Sigmoid colon (tissue), 7 donors: ENCODE results near the gene HOXD12. TPM values are rescaled to one million over a fixed set of nuclear protein-coding genes. Genes with fewer than 3 reads are reported as not detected.

ENCODE experiments used
- DNase-seq: peaks from one replicate; pipeline ENCODE4 v3.0.0-alpha.2; 2019
- H3K27ac ChIP-seq, 4 donors: fragments of 200-600 bp; sonication (generic); one replicate each; pipeline ENCODE4 v1.5.1; 2016 to 2019; ENCODE audit warnings: mild to moderate bottlenecking in 1 of 4
- H3K27me3 ChIP-seq, 3 donors: fragments of 200-600 bp; sonication (generic); one replicate each; pipeline ENCODE4 v1.5.1; 2019; ENCODE audit warnings: mild to moderate bottlenecking in 1 of 3
- H3K36me3 ChIP-seq, 4 donors: fragments of 200-600 bp; sonication (generic); one replicate each; pipeline ENCODE4 v1.5.1; 2016 to 2019
- H3K4me1 ChIP-seq, 4 donors: fragments of 200-600 bp; sonication (generic); one replicate each; pipeline ENCODE4 v1.5.1; 2017 to 2019
- H3K4me3 ChIP-seq, 4 donors: fragments of 200-600 bp; sonication (generic); one replicate each; pipeline ENCODE4 v1.5.1; 2017 to 2019; ENCODE audit warnings: mild to moderate bottlenecking in 2 of 4, moderate library complexity in 1 of 4
- H3K9me3 ChIP-seq, 4 donors: fragments of 200-600 bp in 3 of 4; sonication (generic) in 3 of 4; one replicate each; pipeline versions ENCODE4 v1.5.1 to v1.6.1; 2013 to 2019
- EP300 ChIP-seq, 4 donors: sonication (generic); formaldehyde crosslinking; IDR thresholded peaks; one replicate each; pipeline ENCODE4 v1.6.1; 2017; ENCODE audit warnings: antibody characterized with exemption in 4 of 4
- POLR2A ChIP-seq, 2 donors: fragments of 450-650 bp; IDR thresholded peaks; one replicate each; pipeline ENCODE4 v1.6.1; 2016; ENCODE audit warnings: antibody characterized with exemption in 2 of 2, mild to moderate bottlenecking in 2 of 2, moderate library complexity in 2 of 2
- POLR2AphosphoS5 ChIP-seq, 4 donors: sonication (generic); formaldehyde crosslinking; IDR thresholded peaks; one replicate each; pipeline ENCODE4 v1.6.1; 2017; ENCODE audit warnings: antibody characterized with exemption in 4 of 4
- WGBS, 2 donors: extraction: QIAGEN DNeasy Blood & Tissue Kit; methylation state at CpG; one replicate each; pipeline ENCODE4 v1.1.7; 2013; 5-methylcytosine and 5-hydroxymethylcytosine counted together
- intact Hi-C: fragments of 100-400 bp; cut with DNase I; formaldehyde crosslinking; loops from one replicate; pipeline ENCODE4 v1.15.1; 2023
- polyA plus RNA-seq, 3 donors: library from polyadenylated mRNA; stranded (reverse); fragments of 200-250 nt; gene quantifications; one replicate each; pipeline ENCODE4 v1.2.3, GENCODE V29; 2013
- total RNA-seq, 4 donors: library from RNA; depleted of rRNA; stranded (reverse); fragments of >200 nt; gene quantifications; one replicate each; pipeline ENCODE4 v1.1.0, GENCODE V29; 2016
- TF ChIP-seq, protein P1 (sequence below), 4 experiments: fragments of 450-650 bp in 3 of 4; fragments of 200-600 bp in 1 of 4; IDR thresholded peaks; one replicate each; pipeline ENCODE4 v1.5.1; 2016 to 2019; ENCODE audit warnings: antibody characterized with exemption in 4 of 4, mild to moderate bottlenecking in 3 of 4, moderate library complexity in 2 of 4
- donor health status: healthy with polysubstance abuse.
- donor health status: Bipolar disorder and iron deficiency.
- donor health status: healthy.

HOXD12 gene
- total and polyA plus RNA-seq, 7 donors: 0.15 to 1.8 (median 1.5) TPM; not detected in 3

DNA sequence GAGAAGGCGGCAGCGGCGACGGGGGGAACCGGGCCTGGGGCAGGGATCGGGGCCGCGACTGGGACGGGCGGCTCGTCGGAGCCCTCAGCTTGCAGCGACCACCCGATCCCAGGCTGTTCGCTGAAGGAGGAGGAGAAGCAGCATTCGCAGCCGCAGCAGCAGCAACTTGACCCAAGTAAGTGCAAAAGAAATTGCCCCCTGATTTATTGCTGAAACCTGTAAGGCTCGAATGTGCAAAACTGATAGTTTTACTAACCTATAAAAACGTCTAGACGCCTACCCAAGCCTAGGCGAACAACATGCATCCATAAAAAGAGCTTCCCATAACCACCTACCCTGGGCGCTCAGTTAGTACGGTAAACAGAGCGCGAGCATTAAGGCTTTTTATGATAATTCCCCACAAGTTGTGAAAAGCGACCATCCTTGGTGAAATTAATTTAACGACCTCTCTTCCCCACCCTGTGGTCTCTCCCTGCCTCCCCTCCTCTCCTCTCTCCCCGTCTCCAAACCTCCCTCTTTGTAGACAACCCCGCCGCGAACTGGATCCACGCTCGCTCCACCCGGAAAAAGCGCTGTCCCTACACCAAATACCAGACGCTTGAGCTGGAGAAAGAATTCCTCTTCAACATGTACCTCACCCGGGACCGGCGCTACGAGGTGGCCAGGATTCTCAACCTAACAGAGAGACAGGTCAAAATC is 24.0 kb downstream of the HOXD12 start:
- Histone ChIP-seq H3K9me3 (no peaks in the 10 kb centered on the region), H3K27me3 (peaks cover 0 to 48% (median 14%) of the 10 kb centered on the region in 3 donors), H3K36me3 (peaks cover 0 to 12% (median 0%) of the 10 kb centered on the region in 4 donors), H3K27ac (peak overlapping the region in 3 of 4 donors; percentile 48 to 73 (median 64)), H3K4me1 (peaks cover 0 to 21% (median 8%) of the 10 kb centered on the region in 4 donors), H3K4me3 (peak overlapping the region; percentile 26 to 57 (median 52))
- peak; percentile 59 for DNase-seq
- TF ChIP-seq EP300 (IDR thresholded peaks at IDR 0.05) (no peak), POLR2AphosphoS5 (IDR thresholded peaks at IDR 0.05) (no peak), POLR2A (IDR thresholded peaks at IDR 0.05) (no peak)
- TF ChIP-seq, protein P1, sequence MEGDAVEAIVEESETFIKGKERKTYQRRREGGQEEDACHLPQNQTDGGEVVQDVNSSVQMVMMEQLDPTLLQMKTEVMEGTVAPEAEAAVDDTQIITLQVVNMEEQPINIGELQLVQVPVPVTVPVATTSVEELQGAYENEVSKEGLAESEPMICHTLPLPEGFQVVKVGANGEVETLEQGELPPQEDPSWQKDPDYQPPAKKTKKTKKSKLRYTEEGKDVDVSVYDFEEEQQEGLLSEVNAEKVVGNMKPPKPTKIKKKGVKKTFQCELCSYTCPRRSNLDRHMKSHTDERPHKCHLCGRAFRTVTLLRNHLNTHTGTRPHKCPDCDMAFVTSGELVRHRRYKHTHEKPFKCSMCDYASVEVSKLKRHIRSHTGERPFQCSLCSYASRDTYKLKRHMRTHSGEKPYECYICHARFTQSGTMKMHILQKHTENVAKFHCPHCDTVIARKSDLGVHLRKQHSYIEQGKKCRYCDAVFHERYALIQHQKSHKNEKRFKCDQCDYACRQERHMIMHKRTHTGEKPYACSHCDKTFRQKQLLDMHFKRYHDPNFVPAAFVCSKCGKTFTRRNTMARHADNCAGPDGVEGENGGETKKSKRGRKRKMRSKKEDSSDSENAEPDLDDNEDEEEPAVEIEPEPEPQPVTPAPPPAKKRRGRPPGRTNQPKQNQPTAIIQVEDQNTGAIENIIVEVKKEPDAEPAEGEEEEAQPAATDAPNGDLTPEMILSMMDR (IDR thresholded peaks at IDR 0.05): no peak
- WGBS, 2 donors: 10 to 16% methylated on average over 40 of the region's 40 CpGs
- intact Hi-C loops: no loop called here

DNA sequence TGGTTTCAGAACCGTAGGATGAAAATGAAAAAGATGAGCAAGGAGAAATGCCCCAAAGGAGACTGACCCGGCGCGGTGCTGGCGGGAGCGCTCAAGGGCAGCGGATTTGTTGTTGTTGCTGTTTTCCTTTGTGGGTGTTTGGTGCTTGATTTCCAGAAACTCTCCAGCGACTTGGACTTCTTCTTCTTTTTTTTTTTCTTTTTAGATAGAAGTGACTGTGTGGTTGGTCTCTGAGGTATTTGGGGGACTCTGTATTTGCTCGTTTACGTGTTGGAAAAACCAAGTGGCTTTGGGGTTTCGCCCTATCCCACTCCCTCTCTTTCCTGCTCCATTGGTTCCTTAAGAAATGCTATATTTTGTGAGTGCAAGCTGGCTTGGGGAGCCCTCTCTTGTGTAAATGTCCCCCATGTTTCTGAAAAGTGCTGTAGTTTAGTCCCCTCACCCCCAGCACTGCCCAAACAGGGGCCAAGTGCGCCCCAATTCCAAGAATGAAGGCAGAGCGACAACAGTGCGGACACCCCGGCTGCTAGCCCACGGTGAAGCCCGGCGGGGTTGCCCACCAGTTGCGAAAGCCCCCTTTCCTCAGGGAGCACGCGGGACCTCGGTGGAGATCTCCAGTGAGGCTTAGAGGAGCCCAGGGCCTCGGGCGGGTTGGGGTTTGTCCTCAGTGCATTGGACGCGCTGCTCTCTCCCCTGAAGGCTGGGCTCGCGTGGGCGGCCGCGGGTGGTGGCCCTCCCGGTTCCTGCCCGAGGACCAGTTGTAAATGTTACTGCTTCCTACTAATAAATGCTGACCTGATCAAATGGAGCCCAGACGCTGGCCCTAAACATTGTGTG is 24.7 kb downstream of the HOXD12 start:
- Histone ChIP-seq H3K27ac (no peak overlapping the region), H3K27me3 (peaks cover 0 to 55% (median 21%) of the 10 kb centered on the region in 3 donors), H3K4me3 (no peak overlapping the region), H3K9me3 (no peaks in the 10 kb centered on the region), H3K4me1 (peaks cover 0 to 29% (median 16%) of the 10 kb centered on the region in 4 donors), H3K36me3 (peaks cover 0 to 12% (median 0%) of the 10 kb centered on the region in 4 donors)
- intact Hi-C loops: no loop called here
- DNase-seq: peak; percentile 60
- WGBS, 2 donors: 47 to 66% methylated on average over 34 of the region's 34 CpGs
- no peak for TF ChIP-seq POLR2A (IDR thresholded peaks at IDR 0.05)
- no peak for TF ChIP-seq POLR2AphosphoS5 (IDR thresholded peaks at IDR 0.05)

DNA sequence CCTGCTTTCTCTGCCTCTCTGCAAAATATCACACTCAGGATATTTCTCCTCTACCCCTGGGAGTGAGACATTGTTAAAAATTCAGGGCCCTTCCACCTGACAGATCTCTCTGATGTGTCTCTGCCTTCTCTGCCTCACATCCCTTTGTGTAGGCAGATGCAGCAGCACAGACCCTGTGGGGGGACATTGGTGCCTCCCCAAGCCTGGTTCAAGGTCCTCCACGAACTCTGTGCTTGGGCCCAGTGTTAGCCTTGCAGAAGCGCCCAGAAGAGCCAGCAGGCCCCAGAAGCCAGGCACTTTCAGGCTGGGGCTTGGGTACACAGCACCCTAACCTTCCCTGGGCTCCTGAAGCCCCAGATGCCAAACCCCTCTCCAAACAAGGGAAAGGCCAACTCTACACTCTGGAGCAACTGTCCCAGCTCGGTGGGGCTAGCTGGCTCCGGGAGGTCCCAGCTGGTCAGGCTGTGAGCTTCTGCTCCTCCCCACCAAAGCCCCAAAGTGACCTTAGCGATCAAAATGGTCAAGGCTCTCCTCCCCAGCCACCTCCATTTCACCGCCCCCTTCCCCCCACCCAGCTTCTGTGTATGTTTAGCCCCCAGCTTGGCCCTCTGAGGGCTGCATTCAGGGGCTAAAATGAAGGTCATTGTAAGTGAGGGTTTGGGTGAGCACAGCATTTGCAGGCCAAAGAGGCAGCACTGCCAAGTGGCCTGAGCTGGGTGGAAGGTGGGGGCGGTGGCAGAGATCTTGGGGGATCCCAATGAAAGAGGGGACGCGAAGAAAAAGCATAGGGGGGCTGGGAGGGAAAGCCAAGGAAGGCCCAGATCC is 25.6 kb downstream of the HOXD12 start:
- TF ChIP-seq EP300 (IDR thresholded peaks at IDR 0.05) (no peak), POLR2AphosphoS5 (IDR thresholded peaks at IDR 0.05) (no peak), POLR2A (IDR thresholded peaks at IDR 0.05) (no peak)
- TF ChIP-seq, protein P1 (IDR thresholded peaks at IDR 0.05): no peak
- Histone ChIP-seq H3K4me1 (peaks cover 0 to 34% (median 21%) of the 10 kb centered on the region in 4 donors), H3K27me3 (peaks cover 2 to 55% (median 25%) of the 10 kb centered on the region in 3 donors), H3K36me3 (peaks cover 0 to 12% (median 0%) of the 10 kb centered on the region in 4 donors), H3K27ac (no peak overlapping the region), H3K4me3 (no peak overlapping the region), H3K9me3 (no peaks in the 10 kb centered on the region)
- peak; percentile 56 for DNase-seq
- intact Hi-C loops: no loop called here
- 45 to 55% methylated on average over 9 of the region's 9 CpGs for WGBS, 2 donors

DNA sequence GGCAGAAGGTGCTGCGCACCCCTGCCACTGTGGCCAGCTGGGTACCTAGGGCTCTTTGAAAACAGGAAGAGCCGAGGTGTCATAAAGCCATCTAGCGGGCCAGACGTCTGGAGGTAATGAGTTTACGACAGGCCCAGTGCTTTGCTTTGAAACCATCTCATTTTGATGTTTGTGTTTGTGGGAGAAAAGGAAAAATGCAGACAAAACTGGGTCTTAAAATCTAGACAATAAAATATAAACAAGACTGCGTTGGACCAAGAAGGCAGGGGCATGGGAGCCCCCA is 26.1 kb downstream of the HOXD12 start:
- Histone ChIP-seq H3K27me3 (peaks cover 7 to 55% (median 31%) of the 10 kb centered on the region in 3 donors), H3K27ac (no peak overlapping the region), H3K36me3 (peaks cover 0 to 12% (median 0%) of the 10 kb centered on the region in 4 donors), H3K4me1 (peaks cover 0 to 40% (median 26%) of the 10 kb centered on the region in 4 donors), H3K9me3 (no peaks in the 10 kb centered on the region), H3K4me3 (no peak overlapping the region)
- no peak for TF ChIP-seq POLR2A (IDR thresholded peaks at IDR 0.05)
- WGBS, 2 donors: 11 to 29% methylated on average over 6 of the region's 6 CpGs
- intact Hi-C loops: no loop called here
- DNase-seq: no peak

DNA sequence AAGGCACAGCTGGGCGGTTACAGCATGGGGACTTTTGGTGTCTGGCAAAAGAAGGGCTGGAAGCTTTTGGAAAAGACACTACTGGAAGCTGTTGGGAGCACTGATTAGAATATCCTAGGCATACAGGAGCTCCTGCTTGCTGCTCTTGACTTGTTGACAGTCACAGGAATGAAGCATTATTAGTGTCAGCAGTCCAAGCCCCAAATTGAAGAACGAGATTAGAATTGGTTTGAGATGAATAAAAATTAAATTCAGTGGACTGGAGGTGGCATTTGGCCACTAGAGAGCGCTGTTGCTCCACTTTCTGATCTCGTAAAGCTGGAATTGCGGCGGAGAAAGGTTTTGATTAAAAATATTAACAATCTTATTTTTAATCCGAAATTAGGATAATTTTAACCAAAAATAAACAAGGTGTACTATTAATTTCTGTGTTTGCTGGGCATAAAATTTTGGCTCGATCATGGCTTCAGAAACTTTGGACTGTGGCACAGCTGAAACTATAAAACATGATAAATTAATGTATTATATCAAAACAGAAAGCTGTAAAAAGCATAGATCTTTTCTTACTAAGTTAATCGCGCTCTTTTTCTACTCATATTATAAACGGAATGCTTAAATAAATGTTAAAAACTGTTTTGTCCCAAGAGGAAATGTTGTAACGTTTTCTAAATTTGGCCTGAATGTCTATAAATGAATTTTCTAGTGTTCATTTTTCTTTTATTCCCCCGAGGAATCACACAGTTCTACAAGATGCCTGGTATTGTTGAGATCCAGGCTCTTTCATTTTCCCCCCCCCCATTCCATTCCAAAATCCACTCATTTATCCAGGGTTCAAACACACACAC is 27.6 kb downstream of the HOXD12 start:
- peak overlapping the region in 1 of 4 donors; percentile 8 for H3K27ac ChIP-seq
- H3K9me3 ChIP-seq: no peaks in the 10 kb centered on the region
- H3K4me3 ChIP-seq: no peak overlapping the region
- 6 to 7% methylated on average over 13 of the region's 13 CpGs for WGBS, 2 donors
- DNase-seq: peak; percentile 83
- intact Hi-C loops: no loop called here
- H3K27me3 ChIP-seq: peaks cover 8 to 59% (median 45%) of the 10 kb centered on the region in 3 donors
- TF ChIP-seq, protein P1 (IDR thresholded peaks at IDR 0.05): peak; percentile 56 to 90 (median 76)
- TF ChIP-seq POLR2AphosphoS5 (IDR thresholded peaks at IDR 0.05): peak in 1 of 4 donors; percentile 9
- TF ChIP-seq EP300 (IDR thresholded peaks at IDR 0.05): no peak
- no peak for TF ChIP-seq POLR2A (IDR thresholded peaks at IDR 0.05)
- H3K36me3 ChIP-seq: peaks cover 0 to 11% (median 0%) of the 10 kb centered on the region in 4 donors
- H3K4me1 ChIP-seq: peaks cover 0 to 44% (median 35%) of the 10 kb centered on the region in 4 donors
